GM23338 (cell line): Measurements from ENCODE around the gene DLK1. TPM values are rescaled to one million over a fixed set of nuclear protein-coding genes. Genes with fewer than 3 reads are reported as not detected.

Experiments
- ATAC-seq: fragments of 200-7000 bp; cut with Tn5 transposase; 3 replicates; pipeline ENCODE4 v1.9.1; 2020
- DNase-seq: peaks from one replicate; pipeline ENCODE4 v3.0.0-alpha.2; 2015; ENCODE audit warnings: low spot score
- H2AFZ ChIP-seq: fragments of 200-600 bp; sonication (generic); 2 replicates; pipeline ENCODE4 v1.8.0; 2016; ENCODE audit warnings: antibody characterized with exemption, mild to moderate bottlenecking, moderate library complexity
- H3F3A ChIP-seq: fragments of 200-600 bp; sonication (generic); replicated peaks from 2 replicates; pipeline ENCODE4 v1.8.0; 2017; ENCODE audit warnings: antibody characterized with exemption, mixed run types, low read depth
- H3K27ac ChIP-seq: fragments of 200-600 bp; sonication (generic); 2 replicates; pipeline ENCODE4 v1.6.1; 2016; ENCODE audit warnings: low read depth
- H3K27me3 ChIP-seq: fragments of 200-600 bp; sonication (generic); 2 replicates; pipeline ENCODE4 v1.8.0; 2016; ENCODE audit warnings: mild to moderate bottlenecking, mixed run types, moderate library complexity; ENCODE audit not compliant: insufficient read depth
- H3K36me3 ChIP-seq: fragments of 200-600 bp; sonication (generic); 2 replicates; pipeline ENCODE4 v1.8.0; 2016; ENCODE audit warnings: mild to moderate bottlenecking; ENCODE audit not compliant: insufficient read depth
- H3K4me1 ChIP-seq: fragments of 200-600 bp; sonication (generic); 2 replicates; pipeline ENCODE4 v1.8.0; 2016; ENCODE audit warnings: mild to moderate bottlenecking, moderate library complexity; ENCODE audit not compliant: insufficient read depth
- H3K4me2 ChIP-seq: fragments of 200-600 bp; sonication (generic); 2 replicates; pipeline ENCODE4 v1.7.1; 2017; ENCODE audit warnings: mixed run types
- H3K4me3 ChIP-seq: fragments of 200-600 bp; sonication (generic); 2 replicates; pipeline ENCODE4 v1.6.1; 2016; ENCODE audit warnings: mixed run types
- H3K79me2 ChIP-seq: fragments of 200-600 bp; sonication (generic); replicated peaks from 2 replicates; pipeline ENCODE4 v1.8.0; 2017; ENCODE audit warnings: mild to moderate bottlenecking; ENCODE audit not compliant: insufficient read depth
- H3K9me2 ChIP-seq: fragments of 200-600 bp; sonication (generic); 2 replicates; pipeline ENCODE4 v1.8.0; 2017; ENCODE audit not compliant: insufficient read depth
- H4K20me1 ChIP-seq: fragments of 200-600 bp; sonication (generic); replicated peaks from 2 replicates; pipeline ENCODE4 v1.8.0; 2017; ENCODE audit warnings: mild to moderate bottlenecking; ENCODE audit not compliant: insufficient read depth
- H3K27ac Mint-ChIP-seq: 2 replicates; pipeline ENCODE4 v1.8.0; 2020; ENCODE audit warnings: inconsistent platforms, mild to moderate bottlenecking, moderate library complexity, mixed read lengths
- H3K27me3 Mint-ChIP-seq: 3 replicates; pipeline ENCODE4 v1.8.0; 2022; ENCODE audit warnings: low read depth, mild to moderate bottlenecking, moderate library complexity, mixed read lengths, inconsistent platforms; ENCODE audit not compliant: insufficient read depth, poor library complexity
- H3K36me3 Mint-ChIP-seq: 3 replicates; pipeline ENCODE4 v1.8.0; 2021; ENCODE audit warnings: low read depth, mild to moderate bottlenecking, inconsistent platforms, moderate library complexity, mixed read lengths
- H3K4me1 Mint-ChIP-seq: 3 replicates; pipeline ENCODE4 v1.8.0; 2020; ENCODE audit warnings: mild to moderate bottlenecking, inconsistent platforms, mixed read lengths
- H3K4me3 Mint-ChIP-seq: 3 replicates; pipeline ENCODE4 v1.8.0; 2021; ENCODE audit warnings: moderate library complexity, mild to moderate bottlenecking, inconsistent platforms, mixed read lengths
- H3K9me3 Mint-ChIP-seq: 3 replicates; pipeline ENCODE4 v1.8.0; 2020; ENCODE audit warnings: moderate library complexity, mild to moderate bottlenecking, inconsistent platforms, mixed read lengths
- CREB1 ChIP-seq: fragments of 250-450 bp; sonication (Bioruptor Pico); IDR thresholded peaks from 2 replicates; pipeline ENCODE4 v1.5.0; 2020; ENCODE audit warnings: low read depth, mild to moderate bottlenecking, moderate library complexity
- CTCF ChIP-seq, 2 experiments: fragments of 200-600 bp in 1 of 2; sonication (generic) in 1 of 2; conservative IDR thresholded peaks; 2 replicates each; pipeline versions ENCODE4 v1.5.1 to v1.6.1; 2016 to 2017; ENCODE audit warnings: antibody characterized with exemption in 2 of 2, low read depth in 2 of 2, mild to moderate bottlenecking in 2 of 2, moderate library complexity in 1 of 2
- ETS1 ChIP-seq: IDR thresholded peaks from 2 replicates; pipeline ENCODE4 v1.6.1; 2016; ENCODE audit warnings: antibody characterized with exemption
- EZH2 ChIP-seq: fragments of 200-600 bp; sonication (generic); IDR thresholded peaks from one replicate; pipeline ENCODE4 v1.8.0; 2017; ENCODE audit warnings: antibody characterized with exemption, mild to moderate bottlenecking, low read depth; ENCODE audit not compliant: unreplicated experiment
- EZH2phosphoT487 ChIP-seq: fragments of 200-600 bp; sonication (generic); IDR thresholded peaks from one replicate; pipeline ENCODE4 v1.8.1; 2018; ENCODE audit warnings: antibody characterized with exemption; ENCODE audit not compliant: unreplicated experiment
- JUNB ChIP-seq: IDR thresholded peaks from one replicate; pipeline ENCODE4 v1.6.1; 2016; ENCODE audit warnings: antibody characterized with exemption; ENCODE audit not compliant: unreplicated experiment
- NANOG ChIP-seq: IDR thresholded peaks from 2 replicates; pipeline ENCODE4 v1.6.1; 2016; ENCODE audit warnings: antibody characterized with exemption, borderline replicate concordance
- POLR2AphosphoS5 ChIP-seq: IDR thresholded peaks from 2 replicates; pipeline ENCODE4 v1.6.1; 2016; ENCODE audit warnings: antibody characterized with exemption, low read depth
- STAT1 ChIP-seq: IDR thresholded peaks from one replicate; pipeline ENCODE4 v1.6.1; 2016; ENCODE audit warnings: antibody characterized with exemption; ENCODE audit not compliant: unreplicated experiment
- ZNF114 ChIP-seq: fragments of 250-450 bp; sonication (Bioruptor Pico); IDR thresholded peaks from 2 replicates; pipeline ENCODE4 v1.5.0; 2020; ENCODE audit warnings: mild to moderate bottlenecking, moderate library complexity
- ZNF331 ChIP-seq: fragments of 250-450 bp; sonication (Bioruptor Pico); IDR thresholded peaks from 2 replicates; pipeline ENCODE4 v1.5.0; 2020; ENCODE audit warnings: low read depth, mild to moderate bottlenecking, moderate library complexity
- polyA plus RNA-seq: library from polyadenylated mRNA; unstranded; fragments of >200 nt; fragmentation: Nextera tagmentation; extraction: Ambion mirVana; gene quantifications from 2 replicates; pipeline ENCODE4 v1.2.1, GENCODE V29; 2016
- total RNA-seq: library from RNA; depleted of rRNA; stranded (reverse); fragments of >200 nt; shearing (Covaris generic); gene quantifications from 2 replicates; pipeline ENCODE4 v1.2.3, GENCODE V29; 2014
- TF ChIP-seq, protein P1 (sequence below): fragments of 250-450 bp; sonication (Bioruptor Pico); IDR thresholded peaks from 2 replicates; pipeline ENCODE4 v1.5.0; 2020; ENCODE audit warnings: mild to moderate bottlenecking, moderate library complexity
- TF ChIP-seq, protein P2 (sequence below): IDR thresholded peaks from one replicate; pipeline ENCODE4 v1.6.1; 2018; ENCODE audit warnings: antibody characterized with exemption; ENCODE audit not compliant: unreplicated experiment

DLK1 gene
- total and polyA plus RNA-seq, 2 experiments from 2014 or later = 1.1 to 1.2 TPM

- Histone ChIP-seq H3K4me2 (no peak overlapping the region), H2AFZ (no peak overlapping the region), H3K4me3 (no peak overlapping the region), H3K27me3 (no peaks in the 10 kb centered on the region), H3K4me1 (no peaks in the 10 kb centered on the region), H3K9me2 (no peaks in the 10 kb centered on the region), H4K20me1 (no peaks in the 10 kb centered on the region), H3K36me3 (no peaks in the 10 kb centered on the region), H3K79me2 (no peaks in the 10 kb centered on the region), H3K27ac (no peak overlapping the region), H3F3A (no peaks in the 10 kb centered on the region)
- Mint-ChIP-seq H3K9me3 (peaks cover 18% of the 10 kb centered on the region), H3K27me3 (peaks cover 6% of the 10 kb centered on the region), H3K4me1 (no peaks in the 10 kb centered on the region; the same call in 2 of the 3 replicates), H3K36me3 (peaks cover 17% of the 10 kb centered on the region), H3K27ac (no peak overlapping the region), H3K4me3 (no peak overlapping the region)
- no peak for ATAC-seq
- no peak for DNase-seq
- TF ChIP-seq ZNF114 (CRISPR knock-in tag) = no peak
- TF ChIP-seq, protein P1, sequence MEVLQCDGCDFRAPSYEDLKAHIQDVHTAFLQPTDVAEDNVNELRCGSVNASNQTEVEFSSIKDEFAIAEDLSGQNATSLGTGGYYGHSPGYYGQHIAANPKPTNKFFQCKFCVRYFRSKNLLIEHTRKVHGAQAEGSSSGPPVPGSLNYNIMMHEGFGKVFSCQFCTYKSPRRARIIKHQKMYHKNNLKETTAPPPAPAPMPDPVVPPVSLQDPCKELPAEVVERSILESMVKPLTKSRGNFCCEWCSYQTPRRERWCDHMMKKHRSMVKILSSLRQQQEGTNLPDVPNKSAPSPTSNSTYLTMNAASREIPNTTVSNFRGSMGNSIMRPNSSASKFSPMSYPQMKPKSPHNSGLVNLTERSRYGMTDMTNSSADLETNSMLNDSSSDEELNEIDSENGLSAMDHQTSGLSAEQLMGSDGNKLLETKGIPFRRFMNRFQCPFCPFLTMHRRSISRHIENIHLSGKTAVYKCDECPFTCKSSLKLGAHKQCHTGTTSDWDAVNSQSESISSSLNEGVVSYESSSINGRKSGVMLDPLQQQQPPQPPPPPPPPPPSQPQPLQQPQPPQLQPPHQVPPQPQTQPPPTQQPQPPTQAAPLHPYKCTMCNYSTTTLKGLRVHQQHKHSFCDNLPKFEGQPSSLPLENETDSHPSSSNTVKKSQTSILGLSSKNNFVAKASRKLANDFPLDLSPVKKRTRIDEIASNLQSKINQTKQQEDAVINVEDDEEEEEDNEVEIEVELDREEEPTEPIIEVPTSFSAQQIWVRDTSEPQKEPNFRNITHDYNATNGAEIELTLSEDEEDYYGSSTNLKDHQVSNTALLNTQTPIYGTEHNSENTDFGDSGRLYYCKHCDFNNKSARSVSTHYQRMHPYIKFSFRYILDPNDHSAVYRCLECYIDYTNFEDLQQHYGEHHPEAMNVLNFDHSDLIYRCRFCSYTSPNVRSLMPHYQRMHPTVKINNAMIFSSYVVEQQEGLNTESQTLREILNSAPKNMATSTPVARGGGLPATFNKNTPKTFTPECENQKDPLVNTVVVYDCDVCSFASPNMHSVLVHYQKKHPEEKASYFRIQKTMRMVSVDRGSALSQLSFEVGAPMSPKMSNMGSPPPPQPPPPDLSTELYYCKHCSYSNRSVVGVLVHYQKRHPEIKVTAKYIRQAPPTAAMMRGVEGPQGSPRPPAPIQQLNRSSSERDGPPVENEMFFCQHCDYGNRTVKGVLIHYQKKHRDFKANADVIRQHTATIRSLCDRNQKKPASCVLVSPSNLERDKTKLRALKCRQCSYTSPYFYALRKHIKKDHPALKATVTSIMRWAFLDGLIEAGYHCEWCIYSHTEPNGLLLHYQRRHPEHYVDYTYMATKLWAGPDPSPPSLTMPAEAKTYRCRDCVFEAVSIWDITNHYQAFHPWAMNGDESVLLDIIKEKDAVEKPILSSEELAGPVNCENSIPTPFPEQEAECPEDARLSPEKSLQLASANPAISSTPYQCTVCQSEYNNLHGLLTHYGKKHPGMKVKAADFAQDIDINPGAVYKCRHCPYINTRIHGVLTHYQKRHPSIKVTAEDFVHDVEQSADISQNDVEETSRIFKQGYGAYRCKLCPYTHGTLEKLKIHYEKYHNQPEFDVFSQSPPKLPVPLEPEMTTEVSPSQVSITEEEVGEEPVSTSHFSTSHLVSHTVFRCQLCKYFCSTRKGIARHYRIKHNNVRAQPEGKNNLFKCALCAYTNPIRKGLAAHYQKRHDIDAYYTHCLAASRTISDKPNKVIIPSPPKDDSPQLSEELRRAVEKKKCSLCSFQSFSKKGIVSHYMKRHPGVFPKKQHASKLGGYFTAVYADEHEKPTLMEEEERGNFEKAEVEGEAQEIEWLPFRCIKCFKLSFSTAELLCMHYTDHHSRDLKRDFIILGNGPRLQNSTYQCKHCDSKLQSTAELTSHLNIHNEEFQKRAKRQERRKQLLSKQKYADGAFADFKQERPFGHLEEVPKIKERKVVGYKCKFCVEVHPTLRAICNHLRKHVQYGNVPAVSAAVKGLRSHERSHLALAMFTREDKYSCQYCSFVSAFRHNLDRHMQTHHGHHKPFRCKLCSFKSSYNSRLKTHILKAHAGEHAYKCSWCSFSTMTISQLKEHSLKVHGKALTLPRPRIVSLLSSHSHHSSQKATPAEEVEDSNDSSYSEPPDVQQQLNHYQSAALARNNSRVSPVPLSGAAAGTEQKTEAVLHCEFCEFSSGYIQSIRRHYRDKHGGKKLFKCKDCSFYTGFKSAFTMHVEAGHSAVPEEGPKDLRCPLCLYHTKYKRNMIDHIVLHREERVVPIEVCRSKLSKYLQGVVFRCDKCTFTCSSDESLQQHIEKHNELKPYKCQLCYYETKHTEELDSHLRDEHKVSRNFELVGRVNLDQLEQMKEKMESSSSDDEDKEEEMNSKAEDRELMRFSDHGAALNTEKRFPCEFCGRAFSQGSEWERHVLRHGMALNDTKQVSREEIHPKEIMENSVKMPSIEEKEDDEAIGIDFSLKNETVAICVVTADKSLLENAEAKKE (CRISPR knock-in tag) = no peak
- TF ChIP-seq JUNB = no peak
- TF ChIP-seq POLR2AphosphoS5 = no peak
- no peak; a peak in 1 of 4 replicates for TF ChIP-seq CTCF (conservative IDR thresholded peaks at IDR 0.05; ENCODE audit: low read depth in 2 of 2)
- TF ChIP-seq EZH2phosphoT487 = no peak
- TF ChIP-seq ETS1 = no peak
- TF ChIP-seq, protein P2, sequence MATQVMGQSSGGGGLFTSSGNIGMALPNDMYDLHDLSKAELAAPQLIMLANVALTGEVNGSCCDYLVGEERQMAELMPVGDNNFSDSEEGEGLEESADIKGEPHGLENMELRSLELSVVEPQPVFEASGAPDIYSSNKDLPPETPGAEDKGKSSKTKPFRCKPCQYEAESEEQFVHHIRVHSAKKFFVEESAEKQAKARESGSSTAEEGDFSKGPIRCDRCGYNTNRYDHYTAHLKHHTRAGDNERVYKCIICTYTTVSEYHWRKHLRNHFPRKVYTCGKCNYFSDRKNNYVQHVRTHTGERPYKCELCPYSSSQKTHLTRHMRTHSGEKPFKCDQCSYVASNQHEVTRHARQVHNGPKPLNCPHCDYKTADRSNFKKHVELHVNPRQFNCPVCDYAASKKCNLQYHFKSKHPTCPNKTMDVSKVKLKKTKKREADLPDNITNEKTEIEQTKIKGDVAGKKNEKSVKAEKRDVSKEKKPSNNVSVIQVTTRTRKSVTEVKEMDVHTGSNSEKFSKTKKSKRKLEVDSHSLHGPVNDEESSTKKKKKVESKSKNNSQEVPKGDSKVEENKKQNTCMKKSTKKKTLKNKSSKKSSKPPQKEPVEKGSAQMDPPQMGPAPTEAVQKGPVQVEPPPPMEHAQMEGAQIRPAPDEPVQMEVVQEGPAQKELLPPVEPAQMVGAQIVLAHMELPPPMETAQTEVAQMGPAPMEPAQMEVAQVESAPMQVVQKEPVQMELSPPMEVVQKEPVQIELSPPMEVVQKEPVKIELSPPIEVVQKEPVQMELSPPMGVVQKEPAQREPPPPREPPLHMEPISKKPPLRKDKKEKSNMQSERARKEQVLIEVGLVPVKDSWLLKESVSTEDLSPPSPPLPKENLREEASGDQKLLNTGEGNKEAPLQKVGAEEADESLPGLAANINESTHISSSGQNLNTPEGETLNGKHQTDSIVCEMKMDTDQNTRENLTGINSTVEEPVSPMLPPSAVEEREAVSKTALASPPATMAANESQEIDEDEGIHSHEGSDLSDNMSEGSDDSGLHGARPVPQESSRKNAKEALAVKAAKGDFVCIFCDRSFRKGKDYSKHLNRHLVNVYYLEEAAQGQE = no peak
- no peak for TF ChIP-seq CREB1 (CRISPR knock-in tag)
- TF ChIP-seq NANOG = no peak
- no peak for TF ChIP-seq STAT1
- TF ChIP-seq ZNF331 (CRISPR knock-in tag) = no peak
- no peak for TF ChIP-seq EZH2
Observed at GRCh38 chr14:100773331-100774163, 46.9 kb downstream of the DLK1 start.
